NCI-H524 (cell line): ENCODE measurements around the gene CUL1.

Source experiments
- DNase-seq, 2 experiments: peaks; one replicate each; lab custom pipeline; 2025; lab: John Stamatoyannopoulos, UW

Gene CUL1

DNA sequence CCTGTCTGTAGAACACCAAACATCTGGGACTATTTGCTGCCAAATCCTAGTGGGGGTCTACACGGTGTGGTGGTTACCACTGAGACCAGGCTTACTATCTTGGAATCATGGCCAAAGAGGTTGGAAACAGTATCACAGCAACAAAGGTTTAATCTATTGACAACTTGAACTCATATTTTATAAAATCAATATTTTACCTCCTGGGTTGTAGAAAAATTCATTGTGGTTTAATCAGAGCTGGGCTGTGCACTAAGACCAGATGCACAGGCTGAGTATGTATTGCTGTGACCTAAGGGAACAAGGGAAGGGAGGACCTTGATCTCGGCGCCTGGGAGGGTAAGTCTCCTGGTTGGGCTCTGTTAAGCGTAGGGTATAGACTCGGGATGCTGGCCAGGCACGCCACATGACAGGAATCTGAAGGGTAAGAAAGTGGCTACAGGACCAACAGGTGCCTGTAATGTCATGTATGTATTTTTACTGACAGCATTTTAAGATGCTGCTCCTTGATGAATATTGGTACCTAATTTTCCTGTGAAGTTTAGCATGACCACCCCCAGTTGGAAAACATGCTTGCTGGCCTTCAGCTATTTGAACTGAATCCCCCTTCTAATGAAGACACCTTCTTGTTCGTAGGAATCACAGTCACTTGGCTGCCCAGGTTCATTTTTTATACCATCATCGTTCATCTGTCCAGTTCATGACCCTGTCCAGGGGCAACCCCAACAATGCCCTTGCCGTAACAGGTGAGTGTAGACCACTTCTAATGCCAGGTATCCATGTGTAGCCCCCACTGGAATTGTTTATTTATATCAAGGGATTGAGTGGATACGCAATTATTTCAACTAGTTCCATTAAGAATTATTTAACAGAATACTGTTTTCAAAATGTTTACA lies 105.9 kb downstream of the CUL1 start:
- DNase-seq = no peak

GRCh38 chr7:148806187-148806586 lies 107.5 kb downstream of the CUL1 start:
- no peak for DNase-seq

DNA sequence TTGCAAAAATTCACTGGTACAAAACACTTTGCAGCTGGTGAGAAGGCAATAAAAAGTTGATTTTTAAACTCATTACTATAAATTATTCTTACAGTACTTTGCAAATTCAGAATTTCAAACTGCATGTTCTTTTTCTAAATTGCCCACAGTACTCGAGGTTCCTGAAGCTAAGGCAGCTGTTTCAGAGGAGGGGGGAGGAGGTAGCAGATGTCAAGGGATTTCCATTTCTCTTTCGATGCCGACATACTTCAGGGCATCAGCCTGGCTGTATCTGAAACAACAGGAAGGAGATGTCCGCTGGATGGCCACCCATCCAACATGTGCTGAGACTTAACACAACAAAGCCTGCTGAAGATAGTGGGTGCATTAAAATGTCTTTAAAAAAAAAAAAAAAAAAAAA lies 108.7 kb downstream of the CUL1 start:
- peak; percentile 54 to 85 for DNase-seq

DNA sequence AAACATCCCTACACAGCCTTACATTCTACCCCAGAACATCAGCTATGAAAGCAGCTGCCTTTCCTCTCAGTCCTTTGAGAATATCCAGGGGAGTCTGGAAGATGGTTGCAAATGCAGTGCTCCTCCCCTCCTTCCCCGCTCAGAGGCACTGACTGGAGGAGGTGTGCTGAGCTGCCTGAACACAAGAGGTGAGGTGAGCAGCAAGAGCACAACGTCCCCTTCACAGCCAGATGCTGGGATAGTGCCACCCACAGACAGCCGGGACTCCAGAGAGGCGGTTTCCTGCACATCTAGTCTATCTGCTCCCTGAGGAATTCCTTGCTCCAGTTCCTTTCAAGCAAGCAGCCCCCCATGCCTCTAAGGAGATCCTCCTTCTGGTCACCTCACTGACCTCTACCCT lies 111.2 kb downstream of the CUL1 start:
- DNase-seq = no peak

DNA sequence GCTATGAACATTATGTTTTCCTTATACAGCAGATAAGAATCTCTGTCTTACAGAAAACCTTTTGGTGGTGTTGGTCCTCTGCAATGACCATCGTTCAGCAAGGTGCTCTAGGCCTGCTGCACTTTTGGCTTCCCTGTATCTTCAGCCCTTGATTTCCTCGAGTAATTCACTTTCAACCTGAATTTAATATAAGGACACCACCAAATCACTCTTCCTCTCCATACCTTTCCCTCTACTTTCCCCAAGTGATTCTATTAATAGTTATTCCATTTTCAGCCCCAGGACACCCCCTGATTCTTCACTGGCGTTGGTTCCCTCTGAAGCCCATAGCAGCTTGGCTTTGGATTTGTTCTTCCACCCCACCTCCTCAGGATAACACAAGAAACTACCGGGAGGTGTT lies 113.2 kb downstream of the CUL1 start:
- no peak for DNase-seq

DNA sequence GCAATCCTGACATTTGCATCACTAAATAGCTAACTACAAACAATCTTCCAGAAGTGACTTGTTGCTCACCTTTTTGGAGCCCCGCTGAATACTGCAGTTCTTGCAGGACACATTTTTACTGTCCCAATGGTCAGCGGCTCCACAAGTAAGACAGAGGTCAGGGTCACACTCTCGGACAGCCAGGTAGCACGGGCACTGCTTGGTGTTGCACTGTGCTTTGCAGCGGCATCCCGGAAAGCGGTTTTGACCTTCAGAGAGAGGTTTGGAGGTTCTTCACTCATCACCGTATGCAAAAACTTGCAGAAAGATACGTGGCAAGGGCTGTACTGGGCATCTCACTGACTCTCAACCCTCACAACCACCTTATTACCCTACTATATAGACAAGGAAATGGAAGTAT lies 115.2 kb downstream of the CUL1 start:
- no peak for DNase-seq

GRCh38 chr7:148814922-148815559 lies 116.3 kb downstream of the CUL1 start:
- no peak for DNase-seq

GRCh38 chr7:148815612-148816011 lies 116.9 kb downstream of the CUL1 start:
- DNase-seq = no peak

- DNase-seq = no peak
Observed at GRCh38 chr7:148819697-148820360, 121.1 kb downstream of the CUL1 start.

DNA sequence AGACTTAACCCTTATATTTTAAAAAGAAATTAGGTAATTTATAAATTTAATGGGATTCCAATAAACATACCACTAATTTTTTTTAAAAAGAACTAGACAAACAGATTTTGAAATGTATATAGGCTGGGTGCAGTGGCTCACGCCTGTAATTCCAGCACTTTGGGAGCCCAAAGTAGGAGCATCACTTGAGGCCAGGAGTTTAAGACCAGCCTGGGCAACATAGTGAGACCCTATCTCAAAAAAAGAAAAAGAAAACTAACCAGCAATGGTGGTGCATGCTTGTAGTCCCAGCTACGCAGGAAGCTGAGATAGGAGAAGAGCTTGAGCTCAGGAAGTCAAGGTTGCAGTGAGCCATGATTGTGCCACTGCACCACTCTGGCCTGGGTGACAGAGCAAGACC lies 122.7 kb downstream of the CUL1 start:
- no peak for DNase-seq

DNA sequence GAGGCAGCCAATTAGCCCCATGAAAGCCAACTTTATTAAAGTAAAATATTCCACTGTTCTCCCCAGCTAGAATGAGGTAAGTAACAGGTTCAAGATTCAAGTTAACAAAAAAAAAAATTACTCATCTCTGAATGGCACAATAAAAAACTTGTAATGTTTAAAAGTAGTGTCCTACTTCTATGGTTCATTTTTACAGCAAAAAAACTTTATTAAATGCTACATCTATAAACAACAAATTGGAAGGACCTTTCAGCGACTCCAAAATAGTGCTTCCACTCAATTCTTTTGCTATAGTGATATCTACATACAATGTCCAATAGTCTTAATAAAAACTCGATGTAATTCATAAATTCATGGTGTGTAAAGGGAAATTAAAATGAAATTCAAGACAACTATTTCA lies 126.2 kb downstream of the CUL1 start:
- no peak for DNase-seq

DNA sequence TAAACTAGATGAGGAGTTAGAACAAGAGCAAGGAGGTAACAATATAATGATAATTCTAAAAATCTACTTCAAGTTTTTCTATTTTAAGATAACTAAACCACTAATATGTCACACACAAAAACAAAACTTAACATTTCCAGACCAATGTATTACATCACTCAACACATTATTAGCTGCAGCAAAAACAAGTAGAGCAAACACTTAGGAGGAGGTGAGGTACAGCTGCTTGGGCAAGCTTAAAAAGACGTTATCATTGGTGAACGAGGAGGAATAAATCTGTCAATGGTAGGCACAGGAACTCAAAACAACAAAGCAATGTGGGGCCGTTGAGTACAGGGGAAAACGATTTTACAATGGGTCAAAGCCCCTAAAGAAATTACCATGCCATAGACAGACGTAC lies 126.6 kb downstream of the CUL1 start:
- no peak for DNase-seq

DNA sequence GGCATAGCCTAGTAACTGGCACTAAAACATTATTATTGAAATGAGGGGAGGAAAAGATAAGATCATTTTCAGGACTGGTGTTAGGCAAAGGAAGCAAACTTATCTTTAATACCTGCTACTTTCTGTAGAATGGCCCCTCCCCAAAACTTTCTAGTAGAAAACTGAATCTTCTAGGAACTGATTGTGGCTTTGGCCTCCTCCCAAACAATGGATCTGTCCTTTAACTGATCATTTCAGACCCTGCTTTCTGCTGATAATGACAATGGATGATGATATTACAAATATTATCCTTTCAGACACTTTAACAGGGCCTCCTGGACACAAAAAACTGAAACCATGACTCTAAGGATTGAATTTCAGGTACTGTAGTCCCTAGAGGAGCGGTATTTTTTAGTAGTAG lies 130.3 kb downstream of the CUL1 start:
- DNase-seq = no peak

GRCh38 chr7:148830897-148831692 lies 132.4 kb downstream of the CUL1 start:
- DNase-seq = no peak

DNA sequence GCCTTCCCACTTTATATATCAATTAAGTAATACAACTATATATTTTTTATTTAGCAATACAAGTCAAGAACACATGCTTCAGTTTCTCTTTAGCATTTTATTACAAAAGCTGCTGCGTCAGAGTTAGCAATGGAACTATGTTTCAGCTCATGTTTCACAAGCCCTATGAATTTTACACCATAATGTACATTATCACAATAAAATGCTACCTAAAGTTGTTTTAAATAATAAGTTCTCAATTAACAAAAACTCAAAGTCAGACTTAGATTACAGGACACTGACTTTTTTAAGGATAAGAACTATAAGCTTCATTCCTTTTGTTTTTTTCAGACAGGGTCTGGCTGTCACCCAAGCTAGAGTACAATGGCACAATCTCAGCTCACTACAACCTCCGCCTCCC lies 133.1 kb downstream of the CUL1 start:
- no peak for DNase-seq

DNA sequence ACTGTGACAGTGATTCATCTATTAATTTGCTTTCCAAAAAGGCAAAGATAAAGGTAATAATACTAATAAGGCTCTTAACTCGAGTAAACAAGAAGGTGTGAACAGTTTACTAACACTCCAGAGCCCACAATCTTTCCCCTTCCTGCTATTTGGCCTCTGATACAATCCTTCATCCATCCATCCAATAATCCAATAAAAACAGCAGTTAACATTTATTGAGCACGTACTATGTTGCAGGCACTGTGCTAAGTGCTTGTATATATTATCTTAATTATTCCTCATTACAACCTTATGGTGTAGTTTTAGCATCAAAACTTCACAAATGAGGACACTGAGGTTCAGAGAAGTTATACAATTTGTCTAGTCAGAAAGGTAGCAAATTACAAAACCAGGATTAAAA lies 135.9 kb downstream of the CUL1 start:
- DNase-seq = no peak

DNA sequence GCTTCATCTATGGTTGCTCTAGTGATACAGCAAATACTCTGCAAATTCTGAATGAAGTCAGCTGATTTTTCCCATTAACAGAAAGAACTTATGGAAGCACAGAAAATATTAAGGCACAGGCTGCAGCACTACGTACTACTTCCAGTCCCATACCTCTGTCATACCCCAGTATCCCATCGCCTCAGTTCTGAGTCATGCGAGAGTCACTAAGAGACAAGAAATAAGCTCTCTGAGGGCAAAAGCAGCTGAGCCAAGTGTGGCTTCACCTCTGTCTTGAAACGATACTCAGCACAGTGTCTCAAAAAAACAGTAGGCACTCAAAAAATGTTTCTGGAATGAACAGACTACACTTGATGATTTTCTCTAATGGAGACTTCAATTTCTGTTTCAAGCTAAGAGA lies 137.2 kb downstream of the CUL1 start:
- DNase-seq = no peak

GRCh38 chr7:148838905-148839304 lies 140.2 kb downstream of the CUL1 start:
- DNase-seq = no peak

- DNase-seq = peak; percentile 21 to 29
Observed at GRCh38 chr7:148847815-148848734, 149.4 kb downstream of the CUL1 start.

GRCh38 chr7:148849393-148850098 lies 150.8 kb downstream of the CUL1 start:
- DNase-seq = peak; percentile 3 to 51
